Measurements from ENCODE around the gene KCNIP3. TPM values are rescaled to one million over a fixed set of nuclear protein-coding genes. Genes with fewer than 3 reads are reported as not detected.

The KCNIP3 gene
- total RNA-seq, 1 donor from 2014 or later, result 3.9 TPM

- no peak for DNase-seq (ENCODE audit: low read depth)
- H3K4me3 ChIP-seq (ENCODE audit: low read depth, low read length), result no peak overlapping the region
- TF ChIP-seq CTCF (conservative IDR thresholded peaks at IDR 0.05; ENCODE audit: low read depth, low read length), result no peak
These were observed 84.4 kb downstream of the KCNIP3 start for GRCh38 chr2:95381212-95382191.

GRCh38 chr2:95382192-95382591 is 85.0 kb downstream of the KCNIP3 start:
- no peak overlapping the region for H3K4me3 ChIP-seq (ENCODE audit: low read depth, low read length)
- no peak for DNase-seq (ENCODE audit: low read depth)
- TF ChIP-seq CTCF (conservative IDR thresholded peaks at IDR 0.05; ENCODE audit: low read depth, low read length), result no peak

- TF ChIP-seq CTCF (conservative IDR thresholded peaks at IDR 0.05; ENCODE audit: low read depth, low read length), result no peak
- no peak overlapping the region for H3K4me3 ChIP-seq (ENCODE audit: low read depth, low read length)
- DNase-seq (ENCODE audit: low read depth), result no peak
These were observed 85.8 kb downstream of the KCNIP3 start for GRCh38 chr2:95382686-95383634.

GRCh38 chr2:95383635-95384027 is 86.5 kb downstream of the KCNIP3 start:
- DNase-seq (ENCODE audit: low read depth), result no peak
- H3K4me3 ChIP-seq (ENCODE audit: low read depth, low read length), result no peak overlapping the region
- TF ChIP-seq CTCF (conservative IDR thresholded peaks at IDR 0.05; ENCODE audit: low read depth, low read length), result no peak

GRCh38 chr2:95384854-95385569 is 87.9 kb downstream of the KCNIP3 start:
- no peak overlapping the region for H3K4me3 ChIP-seq (ENCODE audit: low read depth, low read length)
- no peak for TF ChIP-seq CTCF (conservative IDR thresholded peaks at IDR 0.05; ENCODE audit: low read depth, low read length)
- DNase-seq (ENCODE audit: low read depth), result no peak

- no peak overlapping the region for H3K4me3 ChIP-seq (ENCODE audit: low read depth, low read length)
- no peak for DNase-seq (ENCODE audit: low read depth)
- no peak for TF ChIP-seq CTCF (conservative IDR thresholded peaks at IDR 0.05; ENCODE audit: low read depth, low read length)
These were observed 88.4 kb downstream of the KCNIP3 start for GRCh38 chr2:95385570-95385984.

Measured in epithelial cell of proximal tubule (primary cell).